HepG2 (cell line): ENCODE measurements around the gene RAD51D. TPM values are rescaled to one million over a fixed set of nuclear protein-coding genes. Genes with fewer than 3 reads are reported as not detected.

Source experiments
- AFF4 ChIP-seq: sonication (generic); formaldehyde crosslinking; IDR thresholded peaks from 2 replicates; pipeline ENCODE4 v1.4.0; 2020; ENCODE audit warnings: missing genetic modification reagents
- CEBPG ChIP-seq: IDR thresholded peaks from 2 replicates; pipeline ENCODE4 v1.6.1; 2016
- CHD4 ChIP-seq: fragments of 200-600 bp; sonication (generic); IDR thresholded peaks from 2 replicates; pipeline ENCODE4 v1.7.0; 2017; ENCODE audit warnings: mild to moderate bottlenecking, low read length, borderline replicate concordance
- EP300 ChIP-seq, 3 experiments: sonication (generic) in 1 of 3; formaldehyde crosslinking in 1 of 3; IDR thresholded peaks; 2 replicates each; pipeline versions ENCODE4 v1.5.1 to v1.6.1; 2011 to 2020; ENCODE audit warnings: low read depth in 2 of 3, low read length in 2 of 3, borderline replicate concordance in 1 of 3, improper control_type of control experiment in 1 of 3, mild to moderate bottlenecking in 1 of 3, missing genetic modification reagents in 1 of 3, moderate library complexity in 1 of 3
- ERF ChIP-seq: IDR thresholded peaks from 2 replicates; pipeline ENCODE4 v1.6.1; 2018; ENCODE audit warnings: missing biosample characterization, missing genetic modification reagents
- FOXJ3 ChIP-seq: sonication (generic); formaldehyde crosslinking; IDR thresholded peaks from 2 replicates; pipeline ENCODE4 v1.4.0; 2020; ENCODE audit warnings: missing genetic modification reagents, mild to moderate bottlenecking, borderline replicate concordance
- FOXP4 ChIP-seq: sonication (generic); formaldehyde crosslinking; IDR thresholded peaks from 2 replicates; pipeline ENCODE4 v1.4.0; 2020; ENCODE audit warnings: missing genetic modification reagents
- GFI1 ChIP-seq: sonication (generic); formaldehyde crosslinking; IDR thresholded peaks from 2 replicates; pipeline ENCODE4 v1.5.0; 2020; ENCODE audit warnings: missing genetic modification reagents, mild to moderate bottlenecking, borderline replicate concordance
- HNF4G ChIP-seq, 2 experiments: sonication (generic) in 1 of 2; formaldehyde crosslinking in 1 of 2; IDR thresholded peaks; 2 replicates each; pipeline versions ENCODE4 v1.4.0 to v1.6.1; 2011 to 2020; ENCODE audit warnings: borderline replicate concordance in 2 of 2, low read depth in 2 of 2, mild to moderate bottlenecking in 2 of 2, low read length in 1 of 2, missing genetic modification reagents in 1 of 2, moderate library complexity in 1 of 2
- KDM6A ChIP-seq: IDR thresholded peaks from 2 replicates; pipeline ENCODE4 v1.6.1; 2016; ENCODE audit warnings: low read depth
- MAFF ChIP-seq: IDR thresholded peaks from 2 replicates; pipeline ENCODE4 v1.6.1; 2011; ENCODE audit warnings: low read depth, low read length, improper control_type of control experiment
- MAFK ChIP-seq, 2 experiments: IDR thresholded peaks in 1 of 2; conservative IDR thresholded peaks in 1 of 2; 2 replicates each; pipeline ENCODE4 v1.6.1; 2011; ENCODE audit warnings: improper control_type of control experiment in 2 of 2, low read length in 2 of 2
- SIX1 ChIP-seq: sonication (generic); formaldehyde crosslinking; IDR thresholded peaks from 2 replicates; pipeline ENCODE4 v1.4.0; 2020; ENCODE audit warnings: missing genetic modification reagents, borderline replicate concordance
- SMAD9 ChIP-seq: sonication (generic); formaldehyde crosslinking; IDR thresholded peaks from 2 replicates; pipeline ENCODE4 v1.5.1; 2020; ENCODE audit warnings: mild to moderate bottlenecking, missing genetic modification reagents
- SOX5 ChIP-seq: IDR thresholded peaks from 2 replicates; pipeline ENCODE4 v1.6.1; 2016; ENCODE audit warnings: borderline replicate concordance
- THAP11 ChIP-seq: IDR thresholded peaks from 2 replicates; pipeline ENCODE4 v1.6.1; 2016; ENCODE audit warnings: missing biosample characterization, missing genetic modification reagents
- WIZ ChIP-seq: sonication (generic); formaldehyde crosslinking; IDR thresholded peaks from 2 replicates; pipeline ENCODE4 v1.5.1; 2020; ENCODE audit warnings: mild to moderate bottlenecking, missing genetic modification reagents
- YEATS4 ChIP-seq: sonication (generic); formaldehyde crosslinking; IDR thresholded peaks from 2 replicates; pipeline ENCODE4 v1.4.0; 2020; ENCODE audit warnings: missing genetic modification reagents, borderline replicate concordance
- ZEB1 ChIP-seq: IDR thresholded peaks from 2 replicates; pipeline ENCODE4 v1.6.1; 2012; ENCODE audit warnings: mild to moderate bottlenecking, low read depth, inconsistent platforms; ENCODE audit not compliant: insufficient replicate concordance
- ZNF430 ChIP-seq: sonication (generic); formaldehyde crosslinking; IDR thresholded peaks from 2 replicates; pipeline ENCODE4 v1.9.0; 2021; ENCODE audit warnings: mild to moderate bottlenecking, missing genetic modification reagents
- ZNF704 ChIP-seq: sonication (generic); formaldehyde crosslinking; IDR thresholded peaks from 2 replicates; pipeline ENCODE4 v1.8.1; 2023; ENCODE audit warnings: mild to moderate bottlenecking, inconsistent platforms, moderate library complexity, missing genetic modification reagents, borderline replicate concordance
- ZNF879 ChIP-seq: sonication (generic); formaldehyde crosslinking; IDR thresholded peaks from 2 replicates; pipeline ENCODE4 v1.8.1; 2023; ENCODE audit warnings: missing genetic modification reagents
- polyA plus RNA-seq, 8 experiments: library from polyadenylated mRNA; depleted of rRNA in 3 of 8; stranded (reverse) in 7 of 8; unstranded in 1 of 8; fragments of >200 nt; fragmentation: Illumina TruSeq in 4 of 8; extraction: Trizol in 4 of 8; gene quantifications; 2 replicates each; pipeline versions ENCODE4 v1.2.1 to v1.2.3, GENCODE V29; 2011 to 2016; ENCODE audit warnings: low read depth in 4 of 8, missing spikeins in 1 of 8, mixed read lengths in 1 of 8; ENCODE audit not compliant: insufficient read depth in 1 of 8
- total RNA-seq, 5 experiments: library from RNA; depleted of rRNA; stranded (reverse); fragments of >200 nt; fragmentation: Illumina TruSeq; extraction: Trizol; gene quantifications; 2 replicates each; pipeline ENCODE4 v1.2.3, GENCODE V29; 2016; ENCODE audit warnings: low read depth in 1 of 5

Gene RAD51D
- total and polyA plus RNA-seq, 2 of the 13 experiments (the other 11 are each of a cell fraction or from before 2014, with no cell fraction given): 6.7 to 13.1 TPM

GRCh38 chr17:35051579-35052240 is 68.0 kb downstream of the RAD51D start (continued):
- TF ChIP-seq MAFF (0 out of 2 replicates have a peak, but pooled peaks have one; percentile 33), WIZ (CRISPR knock-in tag) (0 out of 2 replicates have a peak, but pooled peaks have one; percentile 51), SOX5 (CRISPR knock-in tag) (peak; percentile 23; the same call in 1 of the 2 replicates), ZEB1 (no peak), AFF4 (CRISPR knock-in tag) (no peak), HNF4G (IDR thresholded peaks at IDR 0.05; ENCODE audit: borderline replicate concordance, low read depth, low read length) (peak; percentile 76), HNF4G (CRISPR knock-in tag; IDR thresholded peaks at IDR 0.05; ENCODE audit: borderline replicate concordance, low read depth) (no peak), FOXJ3 (CRISPR knock-in tag) (peak; percentile 42; the same call in 1 of the 2 replicates), KDM6A (CRISPR knock-in tag) (0 out of 2 replicates have a peak, but pooled peaks have one; percentile 25), CHD4 (peak; percentile 33; the same call in 1 of the 2 replicates), FOXP4 (peak; percentile 81), SIX1 (CRISPR knock-in tag) (no peak), ZNF430 (CRISPR knock-in tag) (peak; percentile 39; the same call in 1 of the 2 replicates), GFI1 (no peak), MAFK (conservative IDR thresholded peaks at IDR 0.05 in 1 of 2, IDR thresholded peaks at IDR 0.05 in 1 of 2; ENCODE audit: low read length in 2 of 2) (peak; percentile 33 to 70; a peak in 3 of 4 replicates), ZNF879 (no peak), EP300 (IDR thresholded peaks at IDR 0.05; ENCODE audit: low read depth in 2 of 2, low read length in 2 of 2) (peak in 1 of 2 experiments; percentile 65; a peak in 1 of 4 replicates), EP300 (CRISPR knock-in tag; IDR thresholded peaks at IDR 0.05; ENCODE audit: borderline replicate concordance) (no peak), YEATS4 (peak; percentile 38; the same call in 1 of the 2 replicates), ZNF704 (CRISPR knock-in tag) (no peak), THAP11 (peak; percentile 4; the same call in 1 of the 2 replicates), SMAD9 (no peak), CEBPG (CRISPR knock-in tag) (peak; percentile 64; the same call in 1 of the 2 replicates), ERF (peak; percentile 24; the same call in 1 of the 2 replicates)
